GM20000 (cell line): ENCODE measurements around the gene GLCCI1.

Experiments
- DNase-seq: peaks from one replicate; pipeline ENCODE4 v3.0.0; 2012; ENCODE audit warnings: low spot score
- TF ChIP-seq, protein P1 (sequence below): IDR thresholded peaks from 2 replicates; pipeline ENCODE4 v1.5.1; 2012; ENCODE audit warnings: mild to moderate bottlenecking, control low read depth; ENCODE audit errors: extremely low read depth, missing control alignments

GLCCI1 gene

DNA sequence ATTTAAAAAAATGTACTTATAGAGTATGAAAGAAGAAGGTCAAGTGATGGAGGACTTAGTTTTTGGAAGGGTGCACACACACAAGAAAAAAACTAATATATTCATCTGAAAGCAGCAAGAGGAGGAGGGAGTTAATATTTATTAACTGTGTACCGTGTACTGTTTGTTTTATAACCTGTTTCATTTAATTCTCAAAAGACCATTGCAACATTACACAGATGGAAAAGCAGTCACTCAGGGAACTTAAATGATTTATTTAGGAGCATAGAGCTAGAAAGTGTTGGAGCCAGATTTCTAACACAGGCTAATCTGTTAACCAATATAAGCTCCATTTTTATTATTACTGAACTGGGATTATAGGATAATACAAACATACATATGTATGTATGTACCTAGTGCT lies 36.7 kb downstream of the GLCCI1 start:
- TF ChIP-seq, protein P1, sequence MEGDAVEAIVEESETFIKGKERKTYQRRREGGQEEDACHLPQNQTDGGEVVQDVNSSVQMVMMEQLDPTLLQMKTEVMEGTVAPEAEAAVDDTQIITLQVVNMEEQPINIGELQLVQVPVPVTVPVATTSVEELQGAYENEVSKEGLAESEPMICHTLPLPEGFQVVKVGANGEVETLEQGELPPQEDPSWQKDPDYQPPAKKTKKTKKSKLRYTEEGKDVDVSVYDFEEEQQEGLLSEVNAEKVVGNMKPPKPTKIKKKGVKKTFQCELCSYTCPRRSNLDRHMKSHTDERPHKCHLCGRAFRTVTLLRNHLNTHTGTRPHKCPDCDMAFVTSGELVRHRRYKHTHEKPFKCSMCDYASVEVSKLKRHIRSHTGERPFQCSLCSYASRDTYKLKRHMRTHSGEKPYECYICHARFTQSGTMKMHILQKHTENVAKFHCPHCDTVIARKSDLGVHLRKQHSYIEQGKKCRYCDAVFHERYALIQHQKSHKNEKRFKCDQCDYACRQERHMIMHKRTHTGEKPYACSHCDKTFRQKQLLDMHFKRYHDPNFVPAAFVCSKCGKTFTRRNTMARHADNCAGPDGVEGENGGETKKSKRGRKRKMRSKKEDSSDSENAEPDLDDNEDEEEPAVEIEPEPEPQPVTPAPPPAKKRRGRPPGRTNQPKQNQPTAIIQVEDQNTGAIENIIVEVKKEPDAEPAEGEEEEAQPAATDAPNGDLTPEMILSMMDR = no peak
- no peak for DNase-seq

DNA sequence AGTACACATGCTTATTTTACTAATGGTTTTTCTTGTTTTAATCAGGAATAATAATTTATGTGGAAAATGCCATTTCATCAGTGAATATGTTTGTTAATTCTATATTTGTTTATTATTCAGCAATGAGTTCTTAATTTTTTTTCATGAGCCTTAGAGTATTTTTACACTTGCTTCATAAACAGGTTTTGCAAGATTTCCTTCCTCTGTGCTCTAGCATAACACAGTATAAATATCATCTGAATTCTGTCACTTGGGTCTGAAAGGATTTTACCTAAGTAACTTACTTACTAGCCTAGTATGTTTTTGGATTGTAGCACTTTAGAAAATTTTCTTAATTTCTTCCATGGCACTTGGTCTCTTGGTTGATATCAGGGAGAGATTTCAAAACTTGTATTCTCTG lies 45.8 kb downstream of the GLCCI1 start:
- DNase-seq = no peak
- TF ChIP-seq, protein P1 = no peak

DNA sequence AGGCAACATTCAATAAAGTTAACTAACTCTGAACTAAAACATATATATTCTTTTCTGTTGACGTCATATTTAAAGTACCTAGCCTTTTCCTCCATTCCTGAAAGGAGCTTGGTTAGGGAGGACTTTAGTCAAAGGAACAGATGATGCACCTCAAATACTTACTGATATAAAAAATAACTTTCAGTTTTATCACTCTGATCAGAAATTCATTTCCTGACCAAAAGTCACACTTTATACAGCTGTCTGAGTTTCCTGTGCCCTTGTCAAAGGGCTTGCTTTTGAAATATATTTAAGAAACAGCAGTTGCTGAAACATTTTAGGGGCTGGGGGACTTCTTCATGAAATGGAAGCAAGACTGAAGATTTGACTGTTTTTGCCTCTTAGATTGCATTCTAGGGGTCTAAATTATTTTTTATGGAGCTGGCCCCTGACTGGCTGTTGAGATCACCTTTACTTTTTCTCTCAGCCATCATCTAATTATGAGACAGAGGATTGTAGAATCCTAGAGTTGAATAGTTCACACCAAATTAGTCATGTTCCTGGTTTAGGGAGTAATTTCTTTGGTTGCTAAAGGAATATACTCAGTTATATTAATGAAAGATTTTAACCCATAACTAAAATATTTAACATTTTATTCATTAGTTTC lies 46.6 kb downstream of the GLCCI1 start:
- no peak for DNase-seq
- TF ChIP-seq, protein P1 = no peak

DNA sequence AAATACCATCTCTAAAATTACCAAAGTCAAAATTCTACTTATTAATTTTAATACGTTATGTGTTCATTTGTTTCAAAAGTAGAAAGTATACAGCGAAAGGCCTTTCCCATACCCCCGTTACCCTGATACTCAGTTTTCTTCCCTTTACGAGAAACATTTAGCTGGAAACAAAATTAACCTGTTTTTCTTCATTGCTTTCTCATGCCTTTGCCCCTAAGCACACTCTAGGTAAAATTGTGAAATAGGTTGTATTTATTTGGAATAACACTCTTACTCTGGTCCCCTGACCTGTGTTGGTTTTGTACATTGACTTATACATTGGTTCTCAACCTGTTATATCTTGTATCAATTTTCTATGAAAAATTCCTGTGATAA lies 47.1 kb downstream of the GLCCI1 start:
- DNase-seq = no peak
- TF ChIP-seq, protein P1 = no peak

DNA sequence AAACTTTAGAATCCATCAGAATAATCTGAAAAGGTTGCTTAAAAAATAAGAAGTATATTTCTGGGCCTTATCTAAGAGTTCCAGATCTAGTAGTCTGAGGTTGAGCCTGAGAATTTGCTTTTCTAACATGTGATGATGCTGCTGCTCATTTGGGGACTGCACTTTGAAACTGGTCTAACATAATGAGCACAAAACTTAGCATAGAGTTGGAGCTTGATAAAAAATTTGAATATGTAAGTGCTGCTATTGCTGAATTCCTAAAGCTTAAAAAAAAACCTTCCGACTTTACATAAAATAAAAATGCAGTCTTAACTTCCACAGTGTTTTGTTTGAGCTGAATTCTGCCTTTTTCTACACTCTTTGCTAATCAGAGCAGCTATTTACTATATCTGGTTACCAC lies 48.8 kb downstream of the GLCCI1 start:
- TF ChIP-seq, protein P1 = no peak
- DNase-seq = no peak

DNA sequence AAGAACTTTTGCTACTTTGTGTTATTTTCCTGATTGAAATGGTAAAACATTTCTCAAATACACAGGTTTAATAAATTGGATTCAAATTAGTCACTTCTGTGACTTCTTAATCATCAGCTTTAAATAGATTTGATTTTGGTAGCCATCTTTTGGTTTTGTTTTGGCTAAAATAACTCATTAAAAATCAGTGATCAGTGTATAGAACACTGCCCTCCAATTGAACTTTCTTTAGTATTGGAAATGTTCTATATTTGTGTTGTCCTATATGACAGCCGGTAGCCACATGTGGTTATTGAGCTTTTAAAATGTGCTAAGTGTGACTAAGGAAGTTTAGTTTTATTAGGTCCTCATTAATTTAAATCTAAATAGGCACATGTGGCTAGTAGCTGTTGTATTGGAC lies 50.4 kb downstream of the GLCCI1 start:
- no peak for DNase-seq

DNA sequence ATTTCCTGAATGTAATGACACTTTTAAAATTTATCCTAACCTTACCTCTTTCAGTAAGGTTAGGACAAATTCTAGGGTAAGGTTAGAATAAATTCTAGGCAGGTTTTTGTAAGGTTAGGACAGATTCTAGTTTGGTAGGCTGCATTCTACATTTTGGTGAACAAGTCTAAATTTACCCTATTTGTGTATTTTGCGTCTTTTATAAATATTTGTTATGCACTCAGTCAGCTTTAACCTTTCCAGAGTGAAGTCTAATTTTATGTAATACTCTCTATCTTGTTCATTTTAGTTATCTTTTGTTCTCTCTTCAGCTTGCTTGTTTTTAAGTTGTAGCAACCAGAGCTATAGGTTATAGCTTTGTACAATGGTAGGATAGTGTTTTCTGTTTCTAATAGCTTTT lies 54.0 kb downstream of the GLCCI1 start:
- DNase-seq = no peak
- TF ChIP-seq, protein P1 = no peak

More for the DNA sequence above, 50.4 kb downstream of the GLCCI1 start:
- TF ChIP-seq, protein P1 = no peak
